Ectodermal cell (in vitro differentiated cells): Measurements from ENCODE around the gene RBM18.
A peak's percentile ranks its signal among the peaks of the same experiment; 100 is the strongest.

Experiments
- H3K27ac ChIP-seq: 2 replicates; pipeline ENCODE4 v1.7.0; 2013; ENCODE audit warnings: mild to moderate bottlenecking, low read depth, low read length; ENCODE audit not compliant: insufficient read depth, poor library complexity, severe bottlenecking
- H3K27me3 ChIP-seq: 2 replicates; pipeline ENCODE4 v1.7.0; 2013; ENCODE audit warnings: mild to moderate bottlenecking, low read length; ENCODE audit not compliant: insufficient read depth, control insufficient read depth, poor library complexity, severe bottlenecking
- H3K36me3 ChIP-seq: one replicate; pipeline ENCODE4 v1.7.0; 2013; ENCODE audit warnings: low read length; ENCODE audit not compliant: control insufficient read depth, insufficient read depth
- H3K4me1 ChIP-seq: one replicate; pipeline ENCODE4 v1.7.0; 2013; ENCODE audit warnings: low read length; ENCODE audit not compliant: control insufficient read depth, insufficient read depth
- H3K4me3 ChIP-seq: 2 replicates; pipeline ENCODE4 v1.7.0; 2013; ENCODE audit warnings: low read depth, low read length, control low read depth; ENCODE audit not compliant: insufficient read depth
- H3K9me3 ChIP-seq: 2 replicates; pipeline ENCODE4 v1.7.0; 2013; ENCODE audit warnings: mild to moderate bottlenecking, low read length, moderate library complexity; ENCODE audit not compliant: control insufficient read depth
- WGBS, 2 experiments: methylation state at CpG; one replicate each; pipeline ENCODE4 v1.1.7; 2013; ENCODE audit warnings: missing lambda C conversion rate in 2 of 2; 5-methylcytosine and 5-hydroxymethylcytosine counted together

Gene RBM18

GRCh38 chr9:122286764-122287163 lies 22.1 kb upstream of the RBM18 start:
- Histone ChIP-seq H3K9me3 (no peaks in the 10 kb centered on the region), H3K36me3 (peaks cover 4% of the 10 kb centered on the region), H3K4me3 (no peak overlapping the region), H3K4me1 (no peaks in the 10 kb centered on the region), H3K27ac (no peak overlapping the region), H3K27me3 (no peaks in the 10 kb centered on the region)
- 85 to 90% methylated on average over 1 of the region's 1 CpG for WGBS, 2 experiments

DNA sequence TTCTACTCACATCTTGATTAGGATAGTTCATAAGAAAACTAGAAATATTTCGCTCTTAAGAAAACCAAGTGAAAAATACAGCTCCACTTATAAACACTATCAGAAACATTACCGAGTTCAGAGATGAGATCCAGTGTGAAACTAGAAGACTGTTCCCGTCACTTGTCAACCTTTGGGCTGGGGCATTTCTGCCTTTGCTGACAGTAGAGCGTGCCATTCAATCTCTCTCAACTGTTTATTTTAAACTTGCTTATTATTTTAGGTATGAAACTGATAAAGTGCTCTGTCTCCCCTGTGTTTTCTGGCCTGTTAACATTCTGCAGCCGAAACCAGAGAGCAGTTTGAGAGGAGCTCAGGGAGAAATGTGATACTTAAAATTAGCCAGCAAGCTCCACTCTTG lies 16.7 kb upstream of the RBM18 start:
- Histone ChIP-seq H3K4me1 (no peaks in the 10 kb centered on the region), H3K36me3 (peaks cover 4% of the 10 kb centered on the region), H3K27me3 (no peaks in the 10 kb centered on the region), H3K9me3 (no peaks in the 10 kb centered on the region), H3K4me3 (no peak overlapping the region), H3K27ac (no peak overlapping the region)
- WGBS, 2 experiments, result 83 to 94% methylated on average over 4 to 5 of the region's 5 CpGs

DNA sequence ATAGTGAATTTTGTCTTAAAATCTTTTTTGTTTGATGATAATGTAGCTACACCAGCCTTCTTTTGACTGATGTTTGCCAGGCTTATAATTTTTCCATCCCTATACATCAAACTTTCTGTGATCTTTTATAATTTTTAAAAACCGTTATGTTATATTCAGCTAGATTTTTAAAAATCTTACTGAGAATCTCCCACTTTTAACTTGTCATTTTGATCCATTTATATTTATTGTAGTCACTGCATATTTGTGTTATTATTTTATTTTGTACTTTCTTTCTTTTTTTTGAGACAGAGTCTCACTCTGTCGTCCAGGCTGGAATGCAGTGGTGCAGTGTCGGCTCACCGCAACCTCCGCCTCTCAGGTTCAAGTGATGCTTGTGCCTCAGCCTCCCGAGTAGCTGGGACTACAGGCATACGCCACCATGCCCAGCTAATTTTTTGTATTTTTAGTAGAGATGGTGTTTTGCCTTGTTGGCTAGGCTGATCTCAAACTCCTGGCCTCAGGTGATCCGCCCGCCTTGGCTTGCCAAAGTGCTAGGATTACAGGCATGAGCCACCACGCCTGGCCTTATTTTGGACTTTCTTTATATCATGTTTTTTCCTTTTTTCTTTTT lies 12.8 kb upstream of the RBM18 start:
- Histone ChIP-seq H3K36me3 (peaks cover 1% of the 10 kb centered on the region), H3K27me3 (no peaks in the 10 kb centered on the region), H3K4me3 (no peak overlapping the region), H3K27ac (no peak overlapping the region), H3K4me1 (no peaks in the 10 kb centered on the region), H3K9me3 (no peaks in the 10 kb centered on the region)
- 90 to 95% methylated on average over 9 of the region's 10 CpGs for WGBS, 2 experiments

DNA sequence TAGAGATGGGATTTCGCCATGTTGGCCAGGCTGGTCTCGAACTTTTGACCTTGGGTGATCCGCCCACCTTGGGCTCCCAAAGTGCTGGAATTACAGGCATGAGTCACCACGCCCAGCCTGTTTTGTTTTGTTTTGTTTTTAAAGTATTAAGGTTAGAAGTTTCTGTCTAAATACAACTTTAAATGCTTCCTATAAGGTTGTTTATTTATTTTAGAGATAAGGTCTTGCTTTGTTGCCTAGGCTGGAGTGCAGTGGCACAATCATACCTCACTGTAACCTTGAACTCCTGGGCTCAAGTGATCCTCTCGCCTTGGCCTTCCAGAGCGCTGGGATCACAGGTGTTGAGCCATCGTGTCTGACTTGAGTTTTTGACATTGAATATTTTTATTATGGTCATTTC lies 11.5 kb upstream of the RBM18 start:
- no peaks in the 10 kb centered on the region for H3K27me3 ChIP-seq
- no peaks in the 10 kb centered on the region for H3K9me3 ChIP-seq
- WGBS, 2 experiments, result 93 to 94% methylated on average over 7 of the region's 7 CpGs
- H3K4me3 ChIP-seq, result no peak overlapping the region
- peaks cover 5% of the 10 kb centered on the region for H3K36me3 ChIP-seq
- no peak overlapping the region for H3K27ac ChIP-seq
- no peaks in the 10 kb centered on the region for H3K4me1 ChIP-seq

DNA sequence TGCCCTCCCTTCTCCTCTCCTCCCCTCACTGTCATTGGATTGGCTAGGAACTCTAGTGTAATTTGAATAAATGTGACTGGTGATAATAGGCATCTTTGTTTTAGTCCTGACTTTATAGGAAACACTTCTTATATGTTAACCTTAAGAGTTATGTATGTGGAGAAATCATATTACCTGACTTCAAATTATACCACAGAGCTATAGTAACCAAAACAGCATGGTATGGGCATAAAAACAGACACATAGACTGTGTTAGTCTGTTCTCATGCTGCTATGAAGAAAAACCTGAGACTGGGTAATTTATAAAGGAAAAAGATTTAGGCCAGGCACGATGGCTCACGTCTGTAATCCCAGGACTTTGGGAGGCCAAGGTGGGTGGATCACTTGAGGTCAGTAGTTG lies 9.4 kb upstream of the RBM18 start:
- no peaks in the 10 kb centered on the region for H3K4me1 ChIP-seq
- H3K9me3 ChIP-seq, result no peaks in the 10 kb centered on the region
- WGBS, 2 experiments, result 86 to 92% methylated on average over 2 of the region's 2 CpGs
- H3K4me3 ChIP-seq, result no peak overlapping the region
- H3K27ac ChIP-seq, result no peak overlapping the region
- H3K27me3 ChIP-seq, result no peaks in the 10 kb centered on the region
- H3K36me3 ChIP-seq, result peaks cover 5% of the 10 kb centered on the region

DNA sequence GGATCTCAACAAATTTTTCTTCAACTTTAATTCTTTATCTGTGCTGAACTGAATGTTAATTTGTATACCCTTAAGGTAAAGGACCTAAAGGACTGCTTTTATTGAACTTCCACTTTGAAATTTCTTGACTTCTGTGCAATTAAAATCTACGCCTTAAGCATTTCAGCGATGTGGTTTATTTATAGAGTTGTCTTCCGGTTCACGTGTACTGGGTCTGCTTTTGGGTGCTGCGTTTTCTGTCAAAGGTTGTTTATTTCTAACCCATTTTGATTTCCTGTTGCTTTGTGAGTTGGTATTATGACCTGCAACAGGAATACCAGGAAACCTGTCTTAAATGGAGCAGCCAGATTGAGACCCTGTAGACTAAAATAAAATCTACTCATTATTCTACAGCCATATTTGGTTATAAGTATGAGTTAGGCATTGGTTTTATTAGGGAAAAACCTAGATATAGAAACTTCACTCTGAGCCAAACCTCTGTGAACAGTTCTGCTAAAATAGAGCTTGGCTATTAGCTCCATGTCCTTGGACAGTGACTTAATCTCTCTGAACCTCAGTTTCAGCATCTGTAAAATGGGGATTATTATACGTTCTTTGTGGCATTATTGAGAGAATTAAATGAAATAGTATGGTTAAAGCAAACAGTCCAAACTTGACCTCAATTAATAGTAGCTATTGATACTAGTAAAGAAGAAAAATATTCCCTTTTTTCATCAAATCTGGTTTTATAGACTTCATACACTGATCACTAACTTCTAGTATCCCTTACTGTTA lies 3.6 kb upstream of the RBM18 start:
- no peak overlapping the region for H3K4me3 ChIP-seq
- 94 to 98% methylated on average over 5 to 6 of the region's 6 CpGs for WGBS, 2 experiments
- H3K36me3 ChIP-seq, result peaks cover 5% of the 10 kb centered on the region
- H3K4me1 ChIP-seq, result peaks cover 7% of the 10 kb centered on the region
- H3K27me3 ChIP-seq, result no peaks in the 10 kb centered on the region
- H3K27ac ChIP-seq, result no peak overlapping the region
- H3K9me3 ChIP-seq, result no peaks in the 10 kb centered on the region

DNA sequence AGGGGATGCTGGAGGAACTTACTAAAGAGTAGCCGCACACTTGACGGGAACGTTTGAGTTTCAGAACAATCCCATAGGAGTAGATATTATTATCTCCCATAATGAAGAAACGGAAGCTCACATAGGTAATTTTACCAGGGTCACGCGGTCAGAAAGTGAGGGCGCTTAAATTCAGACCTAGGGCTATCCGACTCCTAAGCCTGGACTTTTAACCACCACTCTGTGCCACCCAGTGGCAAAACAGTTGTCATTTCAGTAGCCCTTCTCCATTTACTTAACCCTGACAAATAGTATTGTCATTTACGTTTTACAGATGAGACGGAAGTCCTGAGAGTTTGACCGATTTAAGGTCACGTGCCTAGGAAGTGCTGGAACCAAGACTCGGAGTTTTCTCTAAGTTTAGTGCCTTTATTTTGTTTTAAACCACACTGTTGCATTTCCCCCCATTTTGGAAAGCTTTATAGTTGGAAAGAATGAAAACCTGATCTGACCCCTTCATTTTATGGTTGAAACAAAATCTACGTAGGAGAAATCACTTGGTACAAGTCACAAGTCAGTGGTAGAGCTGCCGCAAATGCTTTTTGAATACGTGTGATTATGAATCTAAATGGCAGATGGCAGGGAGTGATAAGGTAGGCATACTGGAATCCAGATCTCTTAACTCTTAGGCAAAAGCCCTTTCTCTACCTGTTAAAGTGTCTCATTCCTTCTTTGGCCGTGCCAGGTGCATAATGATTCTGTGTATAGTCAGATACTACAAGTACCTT lies 692 bp upstream of the RBM18 start:
- H3K27ac ChIP-seq, result peak overlapping the region; percentile 89
- H3K4me3 ChIP-seq, result peak overlapping the region; percentile 68
- peaks cover under 1% of the 10 kb centered on the region for H3K36me3 ChIP-seq
- WGBS, 2 experiments, result 18 to 19% methylated on average over 13 to 17 of the region's 17 CpGs
- no peaks in the 10 kb centered on the region for H3K9me3 ChIP-seq
- no peaks in the 10 kb centered on the region for H3K27me3 ChIP-seq
- peaks cover 7% of the 10 kb centered on the region for H3K4me1 ChIP-seq

DNA sequence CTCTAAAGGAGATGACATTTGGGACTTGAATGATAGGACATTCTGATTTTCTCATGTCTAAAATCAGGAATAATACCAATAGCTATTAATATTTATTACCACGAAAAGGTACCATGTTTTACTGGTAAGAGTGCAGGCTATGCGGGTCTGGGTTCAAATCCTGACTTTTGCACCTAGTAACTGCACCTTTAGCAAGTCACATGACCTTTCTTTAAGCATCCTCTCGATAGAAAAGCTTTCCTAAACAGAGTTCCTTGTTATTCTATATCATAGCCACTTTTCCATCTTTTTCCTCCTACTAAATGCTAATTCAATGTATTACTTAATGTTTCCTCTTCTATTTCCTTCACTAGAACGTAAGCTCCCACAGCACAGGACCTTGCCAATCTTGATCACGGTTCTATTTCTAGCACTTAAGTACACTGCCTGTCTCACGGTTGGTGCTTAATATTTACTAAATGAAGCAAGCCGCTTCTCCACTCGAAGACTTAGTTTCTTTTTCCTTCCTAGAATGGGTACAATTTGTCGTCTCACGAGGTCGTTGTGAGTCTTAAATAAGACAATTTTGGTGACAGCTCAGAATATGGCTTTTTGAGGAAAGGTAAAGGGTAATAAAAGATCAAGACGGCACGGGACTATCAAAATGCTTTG lies 816 bp downstream of the RBM18 start:
- no peaks in the 10 kb centered on the region for H3K27me3 ChIP-seq
- peak overlapping the region; percentile 68 for H3K4me3 ChIP-seq
- H3K27ac ChIP-seq, result peak overlapping the region; percentile 89
- peaks cover 7% of the 10 kb centered on the region for H3K4me1 ChIP-seq
- no peaks in the 10 kb centered on the region for H3K9me3 ChIP-seq
- peaks cover 6% of the 10 kb centered on the region for H3K36me3 ChIP-seq
- 30 to 31% methylated on average over 13 of the region's 13 CpGs for WGBS, 2 experiments

DNA sequence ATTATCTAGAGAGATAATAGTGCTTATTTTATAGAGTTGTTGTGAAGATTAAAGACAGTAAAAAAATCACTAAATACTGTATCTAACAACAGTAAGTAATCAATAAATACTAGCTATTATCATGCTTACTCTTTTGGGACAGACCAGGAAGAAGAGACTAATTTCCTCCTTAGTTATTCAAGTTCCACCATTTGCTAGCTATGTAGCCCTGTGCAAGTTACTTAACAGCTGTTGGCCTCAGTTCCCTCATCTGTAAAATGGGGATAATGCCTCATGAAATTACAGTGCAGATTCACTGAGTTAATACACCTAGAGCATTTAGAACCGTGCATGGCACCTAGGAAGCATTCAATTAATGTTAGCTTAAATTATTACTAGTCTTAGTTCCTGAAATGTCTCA lies 2.6 kb downstream of the RBM18 start:
- no peak overlapping the region for H3K27ac ChIP-seq
- WGBS, 2 experiments, result 100% methylated on average over 1 of the region's 1 CpG

DNA sequence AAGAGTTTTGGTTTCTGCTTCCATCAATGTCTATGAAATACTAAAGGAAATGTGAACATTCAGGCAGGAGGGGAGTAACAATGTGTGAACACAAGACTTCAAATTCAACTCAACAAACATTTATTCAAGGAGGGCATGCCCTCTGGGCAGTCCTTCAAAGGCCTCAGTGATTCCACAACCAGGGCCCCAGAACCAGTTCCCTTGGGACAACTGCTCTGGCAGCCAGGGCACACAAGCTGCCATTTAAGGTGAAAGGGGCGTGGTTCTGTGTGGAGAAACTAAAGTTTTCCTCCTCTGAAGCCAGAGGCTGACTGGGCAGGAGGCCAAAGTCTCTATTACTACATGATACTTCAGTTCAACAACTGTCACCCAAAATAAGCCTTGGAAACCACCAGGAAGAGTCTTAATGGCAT lies 3.2 kb downstream of the RBM18 start:
- WGBS, 2 experiments, result 79 to 82% methylated on average over 1 of the region's 1 CpG
- no peak overlapping the region for H3K27ac ChIP-seq

More for the DNA sequence above, 2.6 kb downstream of the RBM18 start:
- H3K4me3 ChIP-seq, result no peak overlapping the region
- no peaks in the 10 kb centered on the region for H3K27me3 ChIP-seq
- H3K36me3 ChIP-seq, result peaks cover 6% of the 10 kb centered on the region
- peaks cover 7% of the 10 kb centered on the region for H3K4me1 ChIP-seq
- H3K9me3 ChIP-seq, result no peaks in the 10 kb centered on the region

More for the DNA sequence above, 3.2 kb downstream of the RBM18 start:
- H3K4me3 ChIP-seq, result no peak overlapping the region
- H3K27me3 ChIP-seq, result no peaks in the 10 kb centered on the region
- peaks cover 7% of the 10 kb centered on the region for H3K4me1 ChIP-seq
- no peaks in the 10 kb centered on the region for H3K9me3 ChIP-seq
- peaks cover 6% of the 10 kb centered on the region for H3K36me3 ChIP-seq
